H1 (cell line): Measurements from ENCODE around the gene PROK1. TPM values are rescaled to one million over a fixed set of nuclear protein-coding genes. Genes with fewer than 3 reads are reported as not detected.

Source experiments
- CTCF ChIA-PET: fragments of 300-600 bp; sonication (Branson Sonifier 250); formaldehyde crosslinking; loops from one replicate; lab custom pipeline; 2021; ENCODE audit not compliant: partially characterized antibody; lab: Charles Lee
- POLR2A ChIA-PET: fragments of 300-600 bp; sonication (Branson Sonifier 250); formaldehyde crosslinking; loops from one replicate; lab custom pipeline; 2021; ENCODE audit warnings: inconsistent platforms; ENCODE audit not compliant: partially characterized antibody; lab: Charles Lee
- DNase-seq, 2 experiments: peaks; one replicate each; pipeline versions ENCODE4 v3.0.0 to v3.0.0-alpha.2; 2010 to 2022; ENCODE audit warnings: low spot score in 2 of 2, low read depth in 1 of 2, mixed read lengths in 1 of 2
- FAIRE-seq: peaks from 2 replicates; lab custom pipeline; 2011; peaks lifted over from hg19 to GRCh38; lab: Jason Lieb, UNC
- H2AFZ ChIP-seq: 2 replicates; pipeline ENCODE4 v1.8.1; 2012; ENCODE audit warnings: low read length, inconsistent platforms
- H2AK5ac ChIP-seq: 2 replicates; pipeline ENCODE4 v1.6.1; 2013; ENCODE audit warnings: low read depth, low read length
- H2BK120ac ChIP-seq: replicated peaks from 2 replicates; pipeline ENCODE3; 2013; ENCODE audit warnings: low read depth, low read length, inconsistent platforms
- H2BK12ac ChIP-seq: 2 replicates; pipeline ENCODE4 v1.6.1; 2013; ENCODE audit warnings: low read depth, low read length
- H2BK15ac ChIP-seq: 2 replicates; pipeline ENCODE4 v1.6.1; 2013; ENCODE audit warnings: low read length
- H2BK20ac ChIP-seq: 2 replicates; pipeline ENCODE4 v1.6.1; 2013; ENCODE audit warnings: low read length
- H2BK5ac ChIP-seq: 2 replicates; pipeline ENCODE4 v1.6.1; 2013; ENCODE audit warnings: low read depth, low read length
- H3K14ac ChIP-seq: 2 replicates; pipeline ENCODE4 v1.6.1; 2013; ENCODE audit warnings: inconsistent platforms; ENCODE audit not compliant: insufficient read length
- H3K18ac ChIP-seq: 2 replicates; pipeline ENCODE4 v1.6.1; 2013; ENCODE audit warnings: low read length; ENCODE audit errors: extremely low read depth
- H3K23ac ChIP-seq: 2 replicates; pipeline ENCODE4 v1.6.1; 2013; ENCODE audit warnings: inconsistent platforms; ENCODE audit not compliant: insufficient read length
- H3K23me2 ChIP-seq: 2 replicates; pipeline ENCODE4 v1.6.1; 2013; ENCODE audit warnings: low read depth, low read length
- H3K27ac ChIP-seq: 2 replicates; pipeline ENCODE4 v1.6.1; 2011; ENCODE audit warnings: low read depth, low read length, inconsistent platforms
- H3K27me3 ChIP-seq, 4 experiments: replicated peaks in 1 of 4; 1 replicate in 1 of 4; 2 replicates in 3 of 4; pipeline versions ENCODE4 v1.6.1 to v1.8.1; 2011 to 2013; ENCODE audit warnings: low read length in 3 of 4, mild to moderate bottlenecking in 3 of 4, inconsistent platforms in 2 of 4, mixed read lengths in 2 of 4, moderate library complexity in 1 of 4; ENCODE audit not compliant: control insufficient read depth in 3 of 4, insufficient read depth in 3 of 4; ENCODE audit errors: extremely low read depth in 1 of 4
- H3K36me3 ChIP-seq, 4 experiments: 2 replicates each; pipeline versions ENCODE4 v1.6.1 to v1.8.1; 2011 to 2013; ENCODE audit warnings: mild to moderate bottlenecking in 4 of 4, low read length in 3 of 4, moderate library complexity in 2 of 4, control low read depth in 1 of 4, inconsistent platforms in 1 of 4; ENCODE audit not compliant: insufficient read depth in 4 of 4, control insufficient read depth in 2 of 4
- H3K4ac ChIP-seq: replicated peaks from 2 replicates; pipeline ENCODE3; 2013; ENCODE audit warnings: low read length, low read depth, mixed read lengths, inconsistent platforms; ENCODE audit not compliant: insufficient read length
- H3K4me1 ChIP-seq, 4 experiments: replicated peaks in 1 of 4; 1 replicate in 1 of 4; 2 replicates in 3 of 4; pipeline versions ENCODE4 v1.6.1 to v1.8.1; 2011 to 2013; ENCODE audit warnings: low read length in 3 of 4, inconsistent platforms in 2 of 4, mixed read lengths in 1 of 4; ENCODE audit not compliant: insufficient read depth in 4 of 4, control insufficient read depth in 3 of 4
- H3K4me2 ChIP-seq, 2 experiments: 2 replicates each; pipeline versions ENCODE4 v1.6.1 to v1.8.1; 2011 to 2013; ENCODE audit warnings: low read depth in 2 of 2, low read length in 2 of 2, control low read depth in 1 of 2, inconsistent platforms in 1 of 2, mild to moderate bottlenecking in 1 of 2; ENCODE audit not compliant: insufficient read depth in 1 of 2
- H3K4me3 ChIP-seq, 4 experiments: fragments of 200-600, 300-600 bp in 1 of 4; sonication (generic), shearing (Covaris generic), sonication (Bioruptor Twin) in 1 of 4; 2 replicates each; pipeline versions ENCODE4 v1.5.1 to v1.8.1; 2011 to 2016; ENCODE audit warnings: low read length in 4 of 4, low read depth in 3 of 4, control low read depth in 2 of 4, inconsistent platforms in 2 of 4, mild to moderate bottlenecking in 2 of 4, mixed read lengths in 1 of 4, moderate library complexity in 1 of 4; ENCODE audit not compliant: insufficient read depth in 2 of 4; ENCODE audit errors: extremely low read depth in 1 of 4
- H3K56ac ChIP-seq: replicated peaks from 2 replicates; pipeline ENCODE3; 2013; ENCODE audit warnings: low read depth, mild to moderate bottlenecking, mixed read lengths, low read length, inconsistent platforms; ENCODE audit not compliant: insufficient read length
- H3K79me1 ChIP-seq: 2 replicates; pipeline ENCODE4 v1.6.1; 2013; ENCODE audit warnings: low read depth, low read length, control low read depth
- H3K79me2 ChIP-seq, 2 experiments: 2 replicates each; pipeline versions ENCODE4 v1.6.1 to v1.8.1; 2012 to 2013; ENCODE audit warnings: low read length in 2 of 2, mild to moderate bottlenecking in 2 of 2, inconsistent platforms in 1 of 2; ENCODE audit not compliant: insufficient read depth in 2 of 2, control insufficient read depth in 1 of 2
- H3K9ac ChIP-seq, 4 experiments: replicated peaks in 1 of 4; 1 replicate in 1 of 4; 2 replicates in 3 of 4; pipeline versions ENCODE4 v1.6.1 to v1.8.1; 2011 to 2013; ENCODE audit warnings: low read depth in 3 of 4, low read length in 3 of 4, control low read depth in 2 of 4, mild to moderate bottlenecking in 2 of 4, moderate library complexity in 2 of 4, inconsistent platforms in 1 of 4; ENCODE audit errors: extremely low read depth in 1 of 4
- H3K9me3 ChIP-seq, 2 experiments: 2 replicates each; pipeline versions ENCODE4 v1.6.1 to v1.8.1; 2012 to 2013; ENCODE audit warnings: mild to moderate bottlenecking in 2 of 2, moderate library complexity in 2 of 2, control low read depth in 1 of 2, inconsistent platforms in 1 of 2, low read depth in 1 of 2, low read length in 1 of 2, mixed read lengths in 1 of 2; ENCODE audit not compliant: insufficient read depth in 2 of 2
- H4K20me1 ChIP-seq, 2 experiments: replicated peaks in 1 of 2; 2 replicates each; pipeline versions ENCODE3 to v1.8.1; 2011 to 2013; ENCODE audit warnings: inconsistent platforms in 2 of 2, low read length in 2 of 2, mild to moderate bottlenecking in 1 of 2; ENCODE audit not compliant: insufficient read depth in 2 of 2, control insufficient read depth in 1 of 2
- H4K5ac ChIP-seq: 2 replicates; pipeline ENCODE4 v1.6.1; 2013; ENCODE audit warnings: low read length, low read depth, mixed read lengths, inconsistent platforms; ENCODE audit not compliant: insufficient read length
- H4K8ac ChIP-seq: 2 replicates; pipeline ENCODE4 v1.8.0; 2013; ENCODE audit warnings: mild to moderate bottlenecking, moderate library complexity, low read length, inconsistent platforms; ENCODE audit not compliant: insufficient read depth; ENCODE audit errors: extremely low read depth
- H4K91ac ChIP-seq: replicated peaks from 2 replicates; pipeline ENCODE3; 2013; ENCODE audit warnings: low read length, mixed read lengths, inconsistent platforms; ENCODE audit not compliant: insufficient read length
- CBX5 ChIP-seq: fragments of 300-800, 300-1000 bp; sonication (generic); IDR thresholded peaks from 2 replicates; pipeline ENCODE4 v1.7.1; 2016; ENCODE audit warnings: antibody characterized with exemption, low read length, low read depth
- HDAC6 ChIP-seq: IDR thresholded peaks from one replicate; pipeline ENCODE4 v1.7.1; 2012; ENCODE audit warnings: low read depth, mild to moderate bottlenecking, inconsistent platforms, low read length, moderate library complexity
- MAFK ChIP-seq: IDR thresholded peaks from 2 replicates; pipeline ENCODE4 v1.6.1; 2012; ENCODE audit warnings: low read depth, mild to moderate bottlenecking, improper control_type of control experiment, low read length
- RAD21 ChIP-seq, 2 experiments: IDR thresholded peaks in 1 of 2; conservative IDR thresholded peaks in 1 of 2; 2 replicates each; pipeline ENCODE4 v1.6.1; 2011; ENCODE audit warnings: low read depth in 2 of 2, low read length in 2 of 2, improper control_type of control experiment in 1 of 2, inconsistent platforms in 1 of 2, mild to moderate bottlenecking in 1 of 2, moderate library complexity in 1 of 2
- WGBS, 2 experiments: shearing (Covaris generic) in 1 of 2; methylation state at CpG; one replicate each; pipeline versions ENCODE4 v1.1.6 to v1.1.7; 2013 to 2015; ENCODE audit warnings: low lambda C conversion rate in 2 of 2, mixed read lengths in 2 of 2, inconsistent platforms in 1 of 2, low coverage in 1 of 2, missing lambda C conversion rate in 1 of 2; ENCODE audit not compliant: insufficient replicate concordance in 2 of 2, insufficient coverage in 1 of 2, insufficient read length in 1 of 2; ENCODE audit errors: extremely low coverage in 1 of 2, missing lambda C conversion rate in 1 of 2; 5-methylcytosine and 5-hydroxymethylcytosine counted together
- polyA plus RNA-seq, 7 experiments: library from polyadenylated mRNA; depleted of rRNA in 3 of 7; stranded (reverse) in 5 of 7; unstranded in 2 of 7; fragments of >200 nt in 5 of 7; fragments of 200-250 nt in 2 of 7; gene quantifications; 1 replicate in 5 of 7; 2 replicates in 1 of 7; 4 replicates in 1 of 7; pipeline versions ENCODE4 v1.2.1 to v1.2.3, GENCODE V29; 2011 to 2013; ENCODE audit warnings: missing spikeins in 2 of 7, mixed read lengths in 2 of 7
- total RNA-seq: library from RNA; stranded (reverse); fragmentation: NEBNext Ultra II Directional; extraction: Animal tissue kit (Norgen Biotek cat#: 25700); gene quantifications from 2 replicates; pipeline ENCODE4 v1.2.1, GENCODE V29; 2021
- TF ChIP-seq, protein P1 (sequence below), 3 experiments: IDR thresholded peaks; 1 replicate in 2 of 3; 2 replicates in 1 of 3; pipeline versions ENCODE4 v1.5.1 to v1.6.1; 2011; ENCODE audit warnings: low read length in 3 of 3, mild to moderate bottlenecking in 3 of 3, inconsistent platforms in 2 of 3, low read depth in 1 of 3, moderate library complexity in 1 of 3; ENCODE audit not compliant: insufficient read depth in 1 of 3; ENCODE audit errors: control extremely low read depth in 1 of 3

The PROK1 gene
- total and polyA plus RNA-seq, 2 of the 8 experiments (the other 6 are each of a cell fraction or from before 2014, with no cell fraction given): 0.12 TPM; not detected in 1

GRCh38 chr1:110495926-110496600 lies 45.1 kb downstream of the PROK1 start:
- peak; percentile 94 for FAIRE-seq
- POLR2A ChIA-PET: interaction anchor here (0.8 to 1.4 kb wide), 3 partner anchors 31 to 290 kb away, joined by 3 to 7 read pairs (median 3); partner anchors contain the start of gene RBM15
- H3K4ac ChIP-seq: no peak overlapping the region

More at GRCh38 chr1:110495926-110496600, 45.1 kb downstream of the PROK1 start:
- Histone ChIP-seq H2BK120ac (no peak overlapping the region), H3K27me3 (no peaks in the 10 kb centered on the region), H4K91ac (no peak overlapping the region), H3K23ac (no peak overlapping the region), H3K56ac (no peak overlapping the region), H3K4me1 (peaks cover 6 to 11% (median 8%) of the 10 kb centered on the region in 4 experiments; a peak in 6 of 7 replicates), H4K20me1 (no peaks in the 10 kb centered on the region), H3K79me1 (no peaks in the 10 kb centered on the region), H4K5ac (no peak overlapping the region), H3K4me3 (no peak overlapping the region), H2BK12ac (0 out of 2 replicates have a peak overlapping the region, but pooled peaks have one; percentile 77), H2BK5ac (no peak overlapping the region), H2AK5ac (no peak overlapping the region), H3K9ac (no peak overlapping the region), H3K9me3 (no peaks in the 10 kb centered on the region), H2BK15ac (peak overlapping the region; percentile 76; the same call in 1 of the 2 replicates), H3K36me3 (no peaks in the 10 kb centered on the region), H3K27ac (no peak overlapping the region), H3K18ac (no peak overlapping the region), H2BK20ac (0 out of 2 replicates have a peak overlapping the region, but pooled peaks have one; percentile 27), H3K4me2 (no peak overlapping the region), H3K23me2 (no peaks in the 10 kb centered on the region), H2AFZ (no peak overlapping the region), H4K8ac (no peak overlapping the region), H3K14ac (no peak overlapping the region), H3K79me2 (no peaks in the 10 kb centered on the region)
- CTCF ChIA-PET: interaction anchor here (0.6 to 7.4 kb wide), 104 partner anchors 9 to 1478 kb away, joined by 3 to 243 read pairs (median 4); partner anchors contain the start of genes KCNA10, KCNA2, KCNC4 and LAMTOR5
- 39% methylated on average over 8 of the region's 8 CpGs; no CpG with 5 or more reads in 1 of the 2 experiments for WGBS, 2 experiments
- TF ChIP-seq HDAC6 (no peak), MAFK (no peak), RAD21 (IDR thresholded peaks at IDR 0.05 in 1 of 2, conservative IDR thresholded peaks at IDR 0.05 in 1 of 2; ENCODE audit: low read depth in 2 of 2, low read length in 2 of 2) (peak; percentile 99 to 100), CBX5 (no peak)
- TF ChIP-seq, protein P1, sequence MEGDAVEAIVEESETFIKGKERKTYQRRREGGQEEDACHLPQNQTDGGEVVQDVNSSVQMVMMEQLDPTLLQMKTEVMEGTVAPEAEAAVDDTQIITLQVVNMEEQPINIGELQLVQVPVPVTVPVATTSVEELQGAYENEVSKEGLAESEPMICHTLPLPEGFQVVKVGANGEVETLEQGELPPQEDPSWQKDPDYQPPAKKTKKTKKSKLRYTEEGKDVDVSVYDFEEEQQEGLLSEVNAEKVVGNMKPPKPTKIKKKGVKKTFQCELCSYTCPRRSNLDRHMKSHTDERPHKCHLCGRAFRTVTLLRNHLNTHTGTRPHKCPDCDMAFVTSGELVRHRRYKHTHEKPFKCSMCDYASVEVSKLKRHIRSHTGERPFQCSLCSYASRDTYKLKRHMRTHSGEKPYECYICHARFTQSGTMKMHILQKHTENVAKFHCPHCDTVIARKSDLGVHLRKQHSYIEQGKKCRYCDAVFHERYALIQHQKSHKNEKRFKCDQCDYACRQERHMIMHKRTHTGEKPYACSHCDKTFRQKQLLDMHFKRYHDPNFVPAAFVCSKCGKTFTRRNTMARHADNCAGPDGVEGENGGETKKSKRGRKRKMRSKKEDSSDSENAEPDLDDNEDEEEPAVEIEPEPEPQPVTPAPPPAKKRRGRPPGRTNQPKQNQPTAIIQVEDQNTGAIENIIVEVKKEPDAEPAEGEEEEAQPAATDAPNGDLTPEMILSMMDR (IDR thresholded peaks at IDR 0.05; ENCODE audit: control extremely low read depth in 1 of 3, insufficient read depth in 1 of 3, low read depth in 1 of 3, low read length in 3 of 3): peak; percentile 62 to 95 (median 93)
- DNase-seq: peak; percentile 58 to 91
